Testis (tissue), 2 donors: ENCODE results near the gene PARVB.

Source experiments
- POLR2A ChIP-seq: fragments of 450-650 bp; IDR thresholded peaks from one replicate; pipeline ENCODE4 v1.6.1; 2017; ENCODE audit warnings: antibody characterized with exemption, mild to moderate bottlenecking, moderate library complexity
- TF ChIP-seq, protein P1 (sequence below), 3 experiments: fragments of 450-650 bp in 2 of 3; fragments of 200-600 bp in 1 of 3; sonication (generic) in 1 of 3; IDR thresholded peaks; one replicate each; pipeline ENCODE4 v1.5.1; 2016 to 2019; ENCODE audit warnings: antibody characterized with exemption in 3 of 3, mild to moderate bottlenecking in 2 of 3, moderate library complexity in 1 of 3

DNA sequence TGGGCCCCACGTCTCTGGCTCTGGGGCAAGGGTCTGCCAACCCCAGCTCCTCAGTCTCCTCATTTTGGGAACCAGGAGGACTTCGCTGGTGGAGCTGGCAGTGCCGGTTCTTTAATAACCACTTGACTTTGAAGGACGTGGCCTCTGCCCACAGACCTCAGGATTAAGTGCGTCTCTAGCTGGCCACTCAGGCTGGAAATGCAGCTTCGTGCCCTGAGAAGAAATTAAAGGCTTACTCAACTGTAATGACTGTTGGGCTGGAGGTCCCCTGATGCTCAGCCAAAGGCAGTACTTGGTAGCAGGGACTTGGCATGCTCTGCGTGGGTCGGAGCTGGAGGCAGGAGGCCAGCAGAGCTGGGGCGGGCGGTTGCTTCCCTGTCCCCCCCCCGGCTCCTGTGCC, 139.9 kb downstream of the PARVB start:
- no peak for TF ChIP-seq POLR2A
- TF ChIP-seq, protein P1, sequence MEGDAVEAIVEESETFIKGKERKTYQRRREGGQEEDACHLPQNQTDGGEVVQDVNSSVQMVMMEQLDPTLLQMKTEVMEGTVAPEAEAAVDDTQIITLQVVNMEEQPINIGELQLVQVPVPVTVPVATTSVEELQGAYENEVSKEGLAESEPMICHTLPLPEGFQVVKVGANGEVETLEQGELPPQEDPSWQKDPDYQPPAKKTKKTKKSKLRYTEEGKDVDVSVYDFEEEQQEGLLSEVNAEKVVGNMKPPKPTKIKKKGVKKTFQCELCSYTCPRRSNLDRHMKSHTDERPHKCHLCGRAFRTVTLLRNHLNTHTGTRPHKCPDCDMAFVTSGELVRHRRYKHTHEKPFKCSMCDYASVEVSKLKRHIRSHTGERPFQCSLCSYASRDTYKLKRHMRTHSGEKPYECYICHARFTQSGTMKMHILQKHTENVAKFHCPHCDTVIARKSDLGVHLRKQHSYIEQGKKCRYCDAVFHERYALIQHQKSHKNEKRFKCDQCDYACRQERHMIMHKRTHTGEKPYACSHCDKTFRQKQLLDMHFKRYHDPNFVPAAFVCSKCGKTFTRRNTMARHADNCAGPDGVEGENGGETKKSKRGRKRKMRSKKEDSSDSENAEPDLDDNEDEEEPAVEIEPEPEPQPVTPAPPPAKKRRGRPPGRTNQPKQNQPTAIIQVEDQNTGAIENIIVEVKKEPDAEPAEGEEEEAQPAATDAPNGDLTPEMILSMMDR (IDR thresholded peaks at IDR 0.05): no peak
